PC-9 (cell line): ENCODE results near the gene DRD1.

Experiments
- EZH2 ChIP-seq: fragments of 200-600 bp; sonication (generic); IDR thresholded peaks from 2 replicates; pipeline ENCODE4 v1.8.0; 2017; ENCODE audit warnings: antibody characterized with exemption, low read depth
- TF ChIP-seq, protein P1 (sequence below): fragments of 200-600 bp; sonication (generic); conservative IDR thresholded peaks from 2 replicates; pipeline ENCODE4 v1.6.1; 2017; ENCODE audit warnings: mixed run types, antibody characterized with exemption, mild to moderate bottlenecking, moderate library complexity

DNA sequence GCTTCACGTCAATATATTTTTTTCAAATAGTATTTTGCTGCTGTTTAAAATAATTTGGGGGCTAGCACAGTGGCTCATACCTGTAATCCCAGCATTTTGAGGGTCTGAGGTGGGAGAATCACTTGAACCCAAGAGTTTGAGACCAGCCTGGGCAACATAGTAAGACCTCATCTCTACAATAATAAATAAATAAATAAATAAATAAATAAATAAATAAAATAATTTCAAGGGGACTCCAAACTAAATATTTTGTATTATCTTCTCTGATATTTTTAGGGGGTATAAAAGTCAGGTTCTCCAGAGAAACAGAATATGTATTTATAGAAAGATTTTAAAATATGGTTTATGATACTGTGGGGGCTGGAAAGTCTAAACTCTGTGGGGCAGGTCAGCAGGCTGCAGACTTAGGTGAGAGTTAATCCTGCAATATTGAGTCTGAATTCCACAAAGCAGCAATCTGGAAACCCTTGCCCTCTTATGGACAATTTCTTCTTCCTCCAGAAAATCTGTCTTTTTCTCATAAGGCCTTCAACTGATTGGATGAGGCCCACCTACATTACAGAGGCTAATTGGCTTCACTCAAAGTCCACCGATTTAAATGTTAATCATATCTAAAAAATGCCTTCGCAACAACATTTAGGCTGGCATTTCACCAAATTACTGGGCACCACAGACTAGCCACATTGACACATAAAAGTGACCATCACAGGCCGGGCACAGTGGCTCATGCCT is 53.5 kb downstream of the DRD1 start:
- TF ChIP-seq, protein P1, sequence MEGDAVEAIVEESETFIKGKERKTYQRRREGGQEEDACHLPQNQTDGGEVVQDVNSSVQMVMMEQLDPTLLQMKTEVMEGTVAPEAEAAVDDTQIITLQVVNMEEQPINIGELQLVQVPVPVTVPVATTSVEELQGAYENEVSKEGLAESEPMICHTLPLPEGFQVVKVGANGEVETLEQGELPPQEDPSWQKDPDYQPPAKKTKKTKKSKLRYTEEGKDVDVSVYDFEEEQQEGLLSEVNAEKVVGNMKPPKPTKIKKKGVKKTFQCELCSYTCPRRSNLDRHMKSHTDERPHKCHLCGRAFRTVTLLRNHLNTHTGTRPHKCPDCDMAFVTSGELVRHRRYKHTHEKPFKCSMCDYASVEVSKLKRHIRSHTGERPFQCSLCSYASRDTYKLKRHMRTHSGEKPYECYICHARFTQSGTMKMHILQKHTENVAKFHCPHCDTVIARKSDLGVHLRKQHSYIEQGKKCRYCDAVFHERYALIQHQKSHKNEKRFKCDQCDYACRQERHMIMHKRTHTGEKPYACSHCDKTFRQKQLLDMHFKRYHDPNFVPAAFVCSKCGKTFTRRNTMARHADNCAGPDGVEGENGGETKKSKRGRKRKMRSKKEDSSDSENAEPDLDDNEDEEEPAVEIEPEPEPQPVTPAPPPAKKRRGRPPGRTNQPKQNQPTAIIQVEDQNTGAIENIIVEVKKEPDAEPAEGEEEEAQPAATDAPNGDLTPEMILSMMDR, result no peak
- TF ChIP-seq EZH2, result no peak
